ENCODE results near the gene KPTN.
A peak's percentile ranks its signal among the peaks of the same experiment; 100 is the strongest.

KPTN gene

DNA sequence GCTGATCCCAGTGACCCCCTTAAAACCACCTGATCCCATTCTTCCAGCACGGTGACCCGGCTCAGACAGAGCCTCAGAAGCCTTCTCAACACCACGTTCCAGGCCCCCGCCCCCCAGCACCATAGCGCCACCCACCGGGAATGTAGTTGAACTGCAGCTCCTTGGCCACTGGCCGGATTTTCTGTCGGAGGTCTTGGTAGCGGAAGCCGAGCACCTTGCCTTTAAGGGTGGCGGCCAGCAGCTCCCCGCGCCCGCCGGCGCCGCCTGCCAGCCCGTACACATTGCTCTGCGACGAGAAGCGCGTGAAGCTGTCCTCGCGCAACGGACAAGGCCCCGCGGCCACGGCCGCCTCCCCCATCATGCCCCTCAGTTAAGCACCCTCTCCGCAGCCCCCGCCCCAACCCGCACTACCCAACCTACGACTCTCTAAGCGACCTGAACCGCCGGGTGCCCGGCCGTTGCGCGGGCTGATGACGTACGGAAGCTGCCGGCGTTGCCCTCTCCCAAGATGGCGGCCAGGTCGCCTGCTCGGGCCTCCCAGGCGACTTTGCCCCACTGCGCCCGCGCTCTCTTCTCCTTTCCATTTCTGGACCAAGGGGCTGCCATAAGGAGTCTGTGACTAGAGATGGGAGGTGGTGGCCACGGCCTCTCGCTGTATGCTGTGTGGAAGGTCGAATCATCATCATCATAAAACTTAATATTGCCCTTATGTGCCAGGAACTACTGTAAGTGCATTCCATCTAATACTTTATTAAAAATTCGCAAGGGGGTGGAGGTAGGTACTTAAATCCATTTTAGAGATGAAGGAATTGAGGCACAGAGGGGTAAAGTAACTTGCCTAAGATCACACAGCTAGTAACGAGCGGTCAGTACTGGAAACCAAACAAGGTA lies at the start of gene KPTN:
KPTN (minus strand) TSS at position 420 of the 891 bp plus-strand sequence; CDS start at position 361, 59 bp downstream.
- DNase-seq = peak; percentile 90 to 91

DNA sequence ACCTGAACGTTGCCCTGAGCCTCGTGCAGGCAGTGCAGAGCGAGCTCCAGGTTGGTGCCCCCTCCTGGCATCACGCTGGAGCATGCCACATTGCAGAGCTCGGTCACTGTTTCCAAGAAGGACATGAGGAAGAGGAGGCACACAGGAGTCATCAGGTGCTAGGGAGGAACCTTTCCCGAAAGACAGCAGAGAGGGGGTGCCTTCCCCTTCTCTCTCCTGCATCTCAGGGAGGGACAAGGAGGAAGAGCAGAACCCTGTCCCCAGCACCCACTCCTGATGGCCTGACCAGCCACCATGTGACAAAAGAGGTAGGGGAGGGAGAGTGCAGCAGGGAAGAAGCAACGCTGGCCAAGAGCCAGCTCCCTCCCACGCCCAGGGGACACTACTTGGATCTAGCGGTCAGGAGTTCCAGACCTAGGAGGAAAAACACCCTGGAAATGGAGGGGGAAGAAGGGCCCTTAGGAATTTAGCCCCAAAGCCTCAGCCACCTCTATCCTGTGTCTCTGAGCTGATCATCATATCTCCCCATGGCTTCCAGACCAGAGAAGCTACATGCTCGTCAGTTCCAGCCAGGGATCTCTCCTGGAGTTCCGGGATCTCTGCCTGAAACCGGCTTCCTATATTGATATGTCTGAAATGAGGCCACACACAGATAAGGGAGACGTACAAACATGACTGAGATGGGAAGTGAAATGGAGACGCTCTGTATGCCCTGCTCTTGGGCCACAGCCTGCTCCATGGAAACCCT lies 47.8 kb upstream of the KPTN start:
- no peak for DNase-seq

DNA sequence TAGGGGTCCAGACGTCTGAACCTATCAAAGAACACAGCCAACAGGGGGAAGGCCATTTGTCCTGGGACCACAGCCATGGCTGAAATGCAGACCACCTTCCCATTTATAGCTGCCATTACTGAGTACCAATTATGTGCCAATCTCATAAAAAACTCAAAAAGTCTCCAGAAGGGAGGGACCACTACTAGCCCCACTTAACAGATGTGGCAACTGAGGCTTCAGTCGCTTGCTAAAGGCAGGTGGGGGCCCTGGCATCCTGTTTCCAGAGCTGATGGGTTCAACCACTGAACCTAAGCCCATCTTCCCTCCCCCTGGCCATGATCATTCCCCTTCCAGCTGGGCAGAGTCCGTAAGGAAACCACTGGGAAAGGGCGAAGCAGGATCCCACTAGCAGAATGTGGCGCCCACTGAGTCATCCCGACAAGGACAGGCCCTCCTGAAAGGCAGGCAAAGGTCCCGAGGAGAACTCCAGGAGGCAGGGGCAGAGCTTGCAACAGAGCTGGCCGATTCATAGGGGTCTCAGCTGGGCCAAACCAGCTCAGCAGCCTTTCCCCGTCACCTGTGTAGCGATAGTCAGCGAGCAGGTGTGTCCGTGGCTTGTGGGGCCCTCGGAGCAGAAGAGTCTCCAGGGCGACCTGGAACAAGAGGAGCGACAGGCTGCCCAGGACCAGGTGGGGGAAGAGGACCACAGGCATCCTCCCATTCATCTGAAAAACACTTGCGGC lies 45.2 kb upstream of the KPTN start:
- DNase-seq = no peak

DNA sequence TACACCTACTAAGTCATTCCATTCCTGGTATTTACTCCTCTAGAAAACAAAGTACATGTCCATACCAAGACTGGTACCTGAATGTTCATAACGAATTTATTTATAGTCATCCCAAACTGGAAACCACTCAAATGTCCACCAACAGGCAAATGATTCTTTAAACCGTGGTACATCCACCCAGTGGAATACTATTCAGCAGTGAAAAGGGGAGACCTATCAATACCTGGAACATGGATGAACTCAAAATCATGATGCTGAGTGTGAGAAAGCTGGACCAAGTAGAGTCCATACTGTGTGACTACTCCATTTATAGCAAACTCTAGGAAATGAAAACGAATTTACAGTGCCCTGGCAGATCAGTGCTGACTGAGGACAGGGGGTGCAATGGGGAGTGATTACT lies 42.8 kb upstream of the KPTN start:
- DNase-seq = no peak

DNA sequence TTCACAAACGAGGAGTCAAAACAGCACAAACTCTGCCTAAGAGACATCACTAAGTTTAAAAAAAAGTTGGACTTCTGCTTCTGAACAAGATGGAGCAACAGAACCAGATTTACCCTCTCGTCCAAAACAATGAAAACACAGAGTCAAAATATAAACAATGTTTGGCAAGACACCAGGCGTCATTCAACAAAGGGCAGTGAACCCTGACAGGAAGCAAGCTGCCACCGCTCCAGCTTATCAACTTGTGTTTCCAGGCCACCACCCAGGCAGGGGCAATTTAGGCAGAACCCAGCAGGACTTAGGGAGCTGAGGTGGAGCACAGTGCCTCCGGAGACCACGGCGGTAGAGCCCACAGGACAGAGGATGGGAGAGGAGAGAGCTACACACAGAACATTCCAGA lies 39.5 kb upstream of the KPTN start:
- no peak for DNase-seq

DNA sequence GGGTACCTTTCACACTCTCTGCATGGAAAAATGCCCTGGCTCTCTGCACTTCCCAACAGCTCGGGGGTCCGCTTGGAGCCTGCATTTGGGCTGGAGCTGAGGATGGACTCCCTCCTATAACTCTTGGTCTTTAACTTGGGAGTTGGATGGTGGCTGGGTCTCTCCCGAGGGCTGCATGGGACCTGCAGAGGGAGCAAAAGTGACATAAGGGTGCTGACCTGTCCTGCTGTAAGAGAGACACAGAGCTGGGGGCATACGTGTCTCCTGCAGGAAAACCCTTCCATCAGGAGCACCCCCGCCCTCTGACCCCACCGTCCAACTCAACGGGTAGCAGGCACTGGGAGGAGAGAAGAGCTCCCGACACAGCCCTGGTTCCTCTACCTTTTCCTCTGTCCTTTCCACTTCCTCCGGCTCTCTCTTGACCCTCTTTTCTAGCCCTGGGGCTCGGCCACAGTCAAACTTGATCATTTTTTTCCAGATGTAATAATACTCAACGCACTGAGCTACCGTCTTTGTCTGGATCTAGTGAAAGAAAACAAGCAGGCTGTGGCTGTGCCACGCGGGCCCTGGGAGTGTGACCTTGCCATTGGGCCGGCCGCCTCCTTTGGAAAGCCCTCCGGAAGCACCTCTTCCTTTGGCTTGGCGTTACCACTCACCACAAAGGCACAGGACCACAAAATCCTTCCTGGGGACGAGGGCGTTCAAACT lies 37.6 kb upstream of the KPTN start:
- DNase-seq = no peak

DNA sequence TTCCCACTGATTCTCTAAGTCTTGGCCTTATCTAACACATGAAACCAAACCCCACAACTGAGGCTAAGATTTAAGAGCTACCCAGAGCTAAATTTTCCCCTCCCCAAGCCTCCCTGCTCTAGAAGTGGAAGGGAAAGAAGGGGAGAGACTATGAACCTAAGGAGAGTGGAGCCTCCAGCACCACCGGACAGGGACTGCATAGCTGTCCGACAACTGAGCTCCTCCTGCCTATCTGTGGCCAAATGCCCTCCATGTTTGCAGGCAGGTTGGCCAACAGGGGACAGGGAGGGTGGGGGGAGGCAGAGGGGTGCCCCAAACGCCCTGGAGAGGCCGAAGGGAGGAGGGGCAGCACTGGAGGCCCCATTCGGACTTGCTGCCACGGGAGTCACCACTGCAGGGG lies 36.8 kb upstream of the KPTN start:
- no peak for DNase-seq

DNA sequence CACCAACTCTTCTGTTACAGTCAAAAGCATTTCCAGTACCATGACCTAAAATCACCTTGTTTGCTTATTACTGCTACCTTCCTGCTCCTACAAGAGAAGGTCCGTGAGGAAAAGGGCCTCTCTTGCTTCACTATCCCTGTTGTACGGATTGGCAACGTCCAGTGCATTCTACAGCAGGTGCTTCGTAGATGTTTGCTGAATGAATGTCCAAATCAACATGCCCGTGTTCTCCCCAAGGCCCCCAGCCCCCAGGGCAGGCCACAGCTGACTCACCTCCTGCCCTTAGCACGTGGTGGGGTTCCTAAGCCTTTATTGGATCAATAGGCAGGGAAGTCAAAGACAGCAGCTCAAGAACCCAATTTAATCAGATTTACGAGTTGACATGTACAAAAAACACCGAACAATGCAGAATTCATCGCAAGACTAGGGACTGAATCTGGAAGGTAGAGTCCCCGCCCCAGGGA lies 36.4 kb upstream of the KPTN start:
- DNase-seq = no peak

DNA sequence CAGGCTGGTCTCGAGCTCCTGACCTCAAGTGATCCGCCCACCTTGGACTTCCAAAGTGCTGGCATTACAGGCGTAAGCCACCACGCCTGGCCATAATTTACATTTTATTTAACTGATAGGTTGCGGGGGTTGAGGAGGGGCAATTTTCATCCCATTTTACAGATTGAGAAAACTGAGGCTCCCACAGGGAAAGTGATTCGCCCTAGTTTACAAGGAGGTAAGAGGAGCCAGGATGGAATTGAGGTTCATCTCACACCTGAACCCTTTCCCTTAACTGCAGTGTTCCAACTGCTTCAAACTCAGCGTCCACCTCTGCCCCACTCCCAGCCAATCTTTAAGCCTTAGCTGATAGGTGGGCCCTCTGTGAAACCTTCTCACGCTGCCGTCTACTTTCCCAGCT lies 34.8 kb upstream of the KPTN start:
- DNase-seq = no peak

DNA sequence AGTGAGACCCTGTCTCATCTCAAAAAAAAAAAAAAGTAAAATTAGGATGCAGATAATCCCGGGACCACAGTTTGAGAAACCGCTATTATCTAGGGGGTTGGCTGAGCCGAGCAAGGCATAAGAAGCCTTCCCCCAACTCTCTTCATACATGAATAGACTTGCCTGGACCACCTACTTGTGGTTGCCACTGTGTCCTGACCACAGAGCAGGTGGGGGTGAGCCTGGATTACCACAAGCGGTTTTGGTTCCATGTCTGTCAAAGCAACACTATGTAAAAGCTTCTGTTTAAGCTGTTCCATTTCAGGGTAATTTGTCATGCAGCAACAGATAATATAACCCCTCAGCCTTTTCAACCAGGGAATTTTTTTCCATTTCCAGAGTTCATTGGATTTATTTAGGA lies 34.1 kb upstream of the KPTN start:
- peak in 1 of 2 donors; percentile 29 for DNase-seq

DNA sequence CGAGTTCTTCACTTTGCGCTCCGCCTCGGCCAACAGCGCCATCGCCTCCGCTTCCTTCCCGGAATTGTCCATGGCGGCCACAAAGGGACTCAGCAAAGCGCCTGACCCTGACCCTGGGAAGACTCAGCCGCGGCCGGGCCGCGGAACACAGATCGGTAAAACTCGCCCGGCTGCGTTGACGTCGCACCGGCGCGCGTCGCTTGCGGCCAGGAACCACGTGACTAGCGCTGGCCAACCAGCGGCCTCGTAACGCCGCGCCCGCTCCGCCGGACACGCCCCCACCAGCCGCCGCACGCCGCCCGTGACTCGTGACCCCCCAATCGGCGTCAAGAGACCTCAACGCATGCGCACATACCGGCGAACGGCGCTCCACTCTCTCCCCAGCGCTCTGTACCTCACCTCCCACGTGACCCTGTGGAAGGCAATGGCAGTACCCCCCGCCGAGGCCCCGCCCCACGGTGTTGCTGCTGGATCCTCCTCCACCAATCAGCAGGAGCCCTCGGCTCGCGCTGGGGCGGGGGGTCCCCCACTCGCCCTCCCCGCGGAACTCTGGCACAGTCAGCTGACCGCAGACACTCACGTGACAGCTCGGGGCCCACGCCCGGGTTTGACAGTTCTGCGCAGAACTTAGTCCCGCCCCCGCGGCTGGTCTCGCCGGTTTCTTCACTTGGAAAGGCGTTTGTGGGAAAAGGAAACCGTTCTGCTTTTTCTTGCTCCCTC lies 31.0 kb upstream of the KPTN start, which contains the start of gene NAPA:
NAPA (minus strand) TSS at position 195 of the 720 bp plus-strand sequence; CDS start at position 72, 123 bp downstream.
- DNase-seq = peak; percentile 100

DNA sequence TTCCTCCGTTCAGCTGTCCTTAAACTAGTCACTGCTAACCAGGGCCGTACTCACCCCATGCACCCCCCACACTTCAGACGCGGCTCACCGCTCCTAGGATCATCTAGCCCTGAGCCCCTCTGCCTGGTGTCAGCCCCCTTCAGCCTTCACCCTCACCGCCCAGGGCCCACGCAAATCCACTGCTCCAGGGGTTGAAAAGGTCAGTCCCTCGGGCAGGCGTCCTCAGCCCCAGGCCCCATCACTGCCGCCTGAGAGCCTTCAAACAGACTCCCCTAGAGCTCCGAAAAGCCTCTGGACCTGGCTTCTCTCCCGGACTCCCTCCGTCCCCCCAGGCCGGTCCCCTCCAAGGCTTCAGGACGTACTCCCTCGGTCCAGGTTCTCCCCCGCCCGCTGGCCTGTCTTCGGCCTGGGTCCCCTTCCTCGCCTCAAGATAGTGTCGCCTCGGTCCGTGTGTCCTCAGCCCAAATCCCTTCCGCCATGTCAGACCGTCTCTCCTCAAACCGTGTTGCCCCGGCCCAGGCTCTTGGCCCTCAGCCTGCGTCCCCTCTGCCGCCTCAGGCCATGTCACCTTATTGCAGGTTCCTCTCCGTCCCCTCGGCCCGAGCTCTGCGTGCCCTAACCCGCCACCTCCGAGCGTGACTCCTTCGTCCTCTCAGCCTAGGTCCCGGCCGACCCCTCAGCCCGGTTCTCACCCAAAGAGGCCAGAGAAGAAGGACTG lies 30.3 kb upstream of the KPTN start:
- DNase-seq = no peak

DNA sequence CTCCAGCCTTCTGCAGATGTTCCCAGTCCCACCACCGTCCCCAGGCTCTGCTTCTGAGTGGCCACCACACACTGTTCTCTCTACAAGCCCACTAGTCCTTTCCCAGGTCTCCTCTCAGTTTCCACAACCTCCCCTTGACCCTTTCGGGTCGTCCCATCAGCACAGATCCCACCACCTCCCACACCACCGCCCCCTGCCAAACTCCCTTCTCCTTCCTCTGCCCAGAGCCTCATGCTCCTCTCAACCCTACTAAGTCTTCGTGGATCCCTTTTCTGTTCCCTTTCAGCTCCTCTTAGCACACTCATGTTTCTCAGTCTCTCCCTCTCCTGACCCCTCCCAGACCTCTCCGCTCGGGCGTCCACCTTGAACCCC lies 28.9 kb upstream of the KPTN start:
- no peak for DNase-seq

DNA sequence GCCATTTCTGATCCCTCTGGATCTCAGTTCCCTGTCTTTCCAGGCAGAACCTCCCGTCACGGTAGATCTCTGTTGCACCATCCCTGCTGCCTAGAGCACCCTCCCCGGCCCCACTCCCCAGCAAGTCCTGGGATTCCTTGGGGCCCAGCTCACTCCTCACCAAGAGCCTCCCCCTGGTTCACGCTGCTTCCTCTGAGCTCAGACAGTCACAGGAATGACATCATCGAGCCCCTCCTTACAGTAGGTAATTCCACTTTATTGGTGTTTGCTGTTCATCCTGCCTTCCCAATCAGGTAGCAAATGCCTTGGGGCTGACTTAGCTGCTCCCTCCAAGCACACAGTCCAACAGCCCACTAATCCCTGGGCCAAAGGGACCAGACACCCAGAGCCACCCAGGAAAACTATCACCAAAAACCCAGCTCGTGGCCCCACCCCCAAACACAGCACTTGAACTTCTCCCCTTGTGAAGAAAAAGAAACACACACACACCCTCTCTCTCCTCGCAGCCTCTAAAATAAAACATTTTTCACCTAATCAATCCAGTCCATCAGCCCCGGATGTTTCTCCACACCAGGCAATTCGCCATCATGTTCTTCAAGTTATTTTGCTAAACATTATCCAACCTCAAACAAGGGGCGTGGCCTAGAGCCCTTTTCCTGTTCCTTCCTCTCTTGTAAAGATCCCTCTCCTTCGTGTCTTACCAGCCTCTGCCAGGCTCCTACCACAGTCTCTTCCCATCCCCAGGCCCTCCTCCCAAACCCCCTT lies 28.3 kb upstream of the KPTN start:
- no peak for DNase-seq

DNA sequence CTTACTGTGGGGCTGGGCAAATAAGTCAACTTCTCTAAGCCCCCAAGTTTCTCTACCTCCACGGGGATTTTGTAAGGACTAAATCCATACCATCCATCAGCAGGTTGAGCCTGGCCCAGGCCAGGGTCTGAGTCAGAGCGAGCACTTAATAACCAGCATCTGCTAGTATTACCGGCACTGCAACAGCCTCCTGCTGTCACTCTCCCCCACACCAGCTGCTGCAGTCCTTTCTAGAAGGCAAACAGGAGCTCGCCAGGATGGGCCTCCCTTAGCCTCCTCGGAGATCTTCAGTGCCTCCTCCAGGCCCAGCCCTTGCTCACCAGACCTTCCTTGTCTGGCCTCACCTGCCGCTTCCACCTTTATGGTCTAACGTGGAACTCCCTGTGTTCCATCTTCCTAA lies 27.7 kb upstream of the KPTN start:
- DNase-seq = no peak

DNA sequence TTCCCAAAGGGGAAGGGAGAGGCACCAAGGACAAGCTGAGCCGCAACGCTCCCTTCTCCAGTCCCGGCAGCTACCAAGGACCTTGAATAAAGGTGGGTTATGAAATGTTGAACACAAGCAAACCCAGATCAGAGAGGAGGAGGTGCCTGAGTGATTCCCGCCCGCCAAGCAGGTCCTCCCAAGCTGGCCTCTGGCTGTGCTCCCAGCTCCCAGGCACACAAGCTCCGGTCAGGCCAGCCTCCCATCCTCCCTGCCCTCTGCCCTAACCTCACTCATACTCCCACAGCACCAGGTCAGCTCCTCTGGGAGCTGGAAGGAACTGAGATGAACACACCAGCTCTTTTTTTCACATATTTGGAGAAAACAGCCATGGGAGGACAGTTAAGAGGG lies 27.1 kb upstream of the KPTN start:
- DNase-seq = no peak

DNA sequence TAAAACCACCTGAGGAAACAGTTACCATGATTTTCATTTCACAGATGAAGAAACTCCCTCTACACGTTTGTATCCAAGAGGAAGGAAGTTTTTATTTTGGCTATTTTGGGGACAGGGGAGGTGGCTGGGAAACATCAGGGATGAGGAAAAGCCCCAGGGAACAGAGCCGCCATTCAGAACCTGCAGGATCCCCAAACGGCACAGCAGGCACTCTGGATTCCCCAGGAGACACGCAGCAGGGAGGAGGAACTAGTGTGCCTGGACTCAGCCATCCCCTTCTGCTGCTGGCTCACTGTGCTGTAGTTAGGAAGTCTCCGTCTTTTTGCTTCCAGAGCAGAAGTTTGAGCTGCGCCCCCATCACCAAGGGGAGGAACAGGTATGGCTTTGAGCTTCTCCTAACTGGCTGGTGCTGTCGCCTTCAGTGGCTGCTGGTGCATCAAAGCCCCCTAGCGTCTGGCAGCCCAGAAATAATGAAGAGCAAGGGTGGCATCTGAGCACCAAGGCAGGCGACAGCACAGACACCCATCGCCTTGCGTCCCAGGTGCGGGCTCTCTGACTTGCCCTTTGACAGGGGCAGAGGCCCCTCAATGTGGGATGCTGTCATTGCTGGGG lies 26.6 kb upstream of the KPTN start:
- no peak for DNase-seq

DNA sequence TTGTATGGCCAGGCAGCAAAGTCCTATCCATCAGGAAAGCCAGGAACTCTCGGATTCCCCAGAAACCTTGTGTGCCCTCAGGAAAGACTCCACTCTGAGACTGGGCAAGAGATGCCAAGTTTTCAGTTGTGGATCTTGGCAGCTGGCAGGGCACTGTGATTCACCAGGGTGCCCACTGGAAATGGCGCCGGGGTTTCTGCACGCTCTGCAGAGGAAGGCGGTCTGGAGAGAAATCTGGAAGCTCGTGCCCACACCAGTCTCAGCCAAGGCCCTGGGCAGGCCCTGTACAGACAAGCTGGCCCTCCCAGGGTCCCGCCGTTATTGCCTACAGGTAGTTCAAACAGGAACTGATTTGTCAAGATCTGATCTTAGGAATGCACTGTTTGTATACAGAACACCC lies 26.0 kb upstream of the KPTN start:
- no peak for DNase-seq

DNA sequence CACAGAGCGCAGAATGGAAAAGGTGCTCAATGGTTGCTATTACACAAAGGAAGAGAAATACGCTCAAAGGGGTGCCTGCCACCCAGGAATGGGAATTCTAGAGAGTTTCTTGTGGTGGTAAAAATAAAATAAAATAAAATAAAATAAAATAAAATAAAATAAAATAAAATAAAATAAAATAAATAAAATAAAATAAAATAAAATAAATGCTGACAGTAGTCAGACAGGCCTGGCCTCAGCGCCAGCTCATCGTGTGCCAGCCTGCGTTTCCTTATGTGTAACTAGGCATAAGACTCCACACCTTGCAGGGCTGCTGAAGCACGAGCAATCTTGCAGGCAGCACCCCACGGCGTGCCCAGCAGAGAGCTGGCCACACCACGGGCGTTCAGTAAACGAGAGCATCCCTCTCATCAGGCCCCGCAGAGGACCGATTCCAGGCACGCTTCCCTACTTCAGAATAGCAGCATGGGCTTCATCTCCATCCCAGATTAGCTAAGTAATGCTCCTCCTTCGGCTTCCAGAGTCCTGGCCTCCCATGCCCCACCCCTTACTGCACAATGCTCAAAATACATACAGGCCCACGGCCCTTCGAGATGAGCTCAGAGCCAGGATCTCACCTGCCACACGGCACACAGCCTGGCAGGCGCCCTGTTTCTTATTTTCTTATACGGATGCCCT lies 25.3 kb upstream of the KPTN start:
- DNase-seq = no peak
